ENCODE measurements around the gene MAGOH. TPM values are rescaled to one million over a fixed set of nuclear protein-coding genes. Genes with fewer than 3 reads are reported as not detected.

The MAGOH gene
- total and polyA plus RNA-seq, 2 of the 13 experiments (the other 11 are each of a cell fraction or from before 2014, with no cell fraction given) = 24.1 to 87.0 TPM

- TF ChIP-seq GABPA (IDR thresholded peaks at IDR 0.05; ENCODE audit: low read depth, low read length) (peak; percentile 81), GABPA (CRISPR knock-in tag; IDR thresholded peaks at IDR 0.05; ENCODE audit: low read depth) (peak; percentile 92), ZSCAN31 (CRISPR knock-in tag; IDR thresholded peaks at IDR 0.05; ENCODE audit: low read depth) (peak; percentile 13; the same call in 1 of the 2 replicates), ZBTB4 (CRISPR knock-in tag; IDR thresholded peaks at IDR 0.05; ENCODE audit: borderline replicate concordance) (no peak), FOXP1 (IDR thresholded peaks at IDR 0.05) (no peak), FOXP1 (CRISPR knock-in tag; IDR thresholded peaks at IDR 0.05) (0 out of 2 replicates have a peak, but pooled peaks have one; percentile 1), ZNF512B (CRISPR knock-in tag; IDR thresholded peaks at IDR 0.05; ENCODE audit: borderline replicate concordance) (no peak), CCDC6 (CRISPR knock-in tag; IDR thresholded peaks at IDR 0.05) (0 out of 2 replicates have a peak, but pooled peaks have one; percentile 15), POLR2G (IDR thresholded peaks at IDR 0.05; ENCODE audit: low read depth, low read length) (peak; percentile 93), ATF2 (CRISPR knock-in tag; IDR thresholded peaks at IDR 0.05) (0 out of 2 replicates have a peak, but pooled peaks have one; percentile 19), POLR2A (IDR thresholded peaks at IDR 0.05; ENCODE audit: insufficient read depth in 1 of 2, low read depth in 2 of 2, low read length in 2 of 2) (peak; percentile 78 to 97), ZNF550 (CRISPR knock-in tag; IDR thresholded peaks at IDR 0.05; ENCODE audit: borderline replicate concordance) (no peak), ZNF644 (CRISPR knock-in tag; IDR thresholded peaks at IDR 0.05; ENCODE audit: low read depth) (no peak), NCOR1 (IDR thresholded peaks at IDR 0.05; ENCODE audit: borderline replicate concordance, low read length) (peak; percentile 54), ZBTB38 (CRISPR knock-in tag; IDR thresholded peaks at IDR 0.05) (peak; percentile 51; the same call in 1 of the 2 replicates), EP300 (IDR thresholded peaks at IDR 0.05; ENCODE audit: low read depth in 2 of 2, low read length in 2 of 2) (peak in 1 of 2 experiments; percentile 27; a peak in 1 of 4 replicates), EP300 (CRISPR knock-in tag; IDR thresholded peaks at IDR 0.05; ENCODE audit: borderline replicate concordance) (no peak), RFX5 (IDR thresholded peaks at IDR 0.05; ENCODE audit: low read depth, low read length) (no peak)
Observed at GRCh38 chr1:53196485-53197290, 41.6 kb downstream of the MAGOH start, which contains the start of gene CPT2 (continued).

All from HepG2 (cell line).